Occipital lobe (tissue), 2 donors: ENCODE measurements around the gene MESD. TPM values are rescaled to one million over a fixed set of nuclear protein-coding genes. Genes with fewer than 3 reads are reported as not detected.

ENCODE experiments used
- DNase-seq: peaks from one replicate; lab custom pipeline; 2025; lab: John Stamatoyannopoulos, UW
- total RNA-seq: library from RNA; depleted of rRNA; stranded (reverse); fragments of >200 nt; gene quantifications from one replicate; pipeline ENCODE4 v1.2.3, GENCODE V29; 2014

Gene MESD
- total RNA-seq, 1 donor from 2014 or later = 14.7 TPM

DNA sequence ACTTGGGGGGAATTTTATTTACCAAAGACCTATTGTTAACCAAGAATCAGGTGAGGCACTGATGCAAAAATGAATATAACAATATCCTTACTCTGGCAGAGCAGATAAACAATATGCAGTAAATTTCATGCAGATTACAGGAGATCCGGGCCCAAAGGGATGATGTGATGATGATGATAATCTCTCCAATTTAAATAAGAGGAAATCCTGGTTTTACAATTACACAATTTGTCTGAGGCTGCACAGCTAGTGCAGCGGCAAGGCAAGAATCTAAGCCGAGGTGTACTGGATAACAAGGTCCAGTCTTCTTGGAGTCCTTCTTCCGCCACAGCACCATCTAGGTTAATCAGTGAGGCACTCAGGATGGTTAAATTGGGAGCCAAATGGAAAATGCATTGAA is 2.4 kb upstream of the MESD start:
- DNase-seq = no peak

DNA sequence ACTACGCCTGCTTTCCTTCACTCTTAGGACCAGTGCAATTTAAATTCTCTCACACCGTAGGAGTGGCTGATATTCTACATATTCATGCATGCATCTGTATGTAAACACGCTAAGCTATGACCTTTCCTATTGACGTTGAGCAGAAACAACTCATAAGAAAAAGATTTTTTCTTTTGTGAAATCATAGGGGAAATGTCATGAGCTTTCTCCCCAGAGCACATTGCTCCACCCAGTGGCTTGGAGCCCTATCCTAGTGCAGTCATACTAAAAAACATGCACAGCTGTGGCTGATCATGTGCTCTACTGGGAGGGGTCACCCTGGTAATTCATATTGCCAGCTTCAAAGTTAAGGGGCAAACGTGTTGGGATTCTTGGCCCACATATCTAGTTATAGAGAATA is 1.8 kb upstream of the MESD start:
- peak; percentile 50 for DNase-seq

DNA sequence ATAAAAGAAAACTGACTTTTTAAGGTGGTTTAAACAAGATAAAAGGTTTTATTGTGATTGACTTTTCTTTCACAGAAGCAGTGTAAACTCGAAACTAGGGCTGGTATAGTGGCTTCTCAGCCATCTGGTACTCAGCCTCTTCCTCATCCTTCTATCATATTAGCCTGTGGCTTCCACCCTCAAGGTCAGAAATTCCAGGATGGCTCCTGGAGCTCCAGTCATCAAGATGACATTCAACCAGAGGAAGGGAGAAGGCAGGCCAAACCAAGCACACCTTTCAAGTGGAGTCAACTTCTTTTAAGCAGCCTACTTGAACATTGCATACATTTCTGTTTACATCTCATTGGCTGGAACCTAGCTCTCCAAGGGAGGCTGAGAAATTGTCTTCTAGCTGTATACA is 1.3 kb upstream of the MESD start:
- no peak for DNase-seq

- DNase-seq = no peak
Observed at GRCh38 chr15:80989081-80989517, 520 bp downstream of the MESD start.

- no peak for DNase-seq
Observed at GRCh38 chr15:80988148-80988796, 1.3 kb downstream of the MESD start.

DNA sequence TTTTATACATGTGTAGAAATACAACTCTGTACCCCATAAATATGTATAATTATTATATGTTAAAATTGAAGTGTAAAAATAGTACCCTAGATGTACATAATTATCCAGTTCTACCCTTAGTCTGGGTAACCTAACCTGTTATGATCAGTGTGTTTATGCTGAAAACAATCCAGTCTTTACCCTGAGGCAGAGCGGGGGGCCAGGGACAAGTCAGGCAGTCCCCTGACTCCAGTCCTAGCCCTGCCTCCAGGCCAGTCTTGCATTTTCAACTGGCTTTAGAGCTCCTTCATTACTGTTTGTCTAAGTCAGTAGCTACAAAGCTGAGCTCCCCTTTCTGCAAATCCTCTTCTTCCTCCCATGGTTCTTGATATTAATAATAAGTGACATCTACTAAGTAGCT is 3.1 kb downstream of the MESD start:
- no peak for DNase-seq

- DNase-seq = no peak
Observed at GRCh38 chr15:80985981-80986380, 3.6 kb downstream of the MESD start.

- DNase-seq = no peak
Observed at GRCh38 chr15:80984856-80985255, 4.8 kb downstream of the MESD start.

DNA sequence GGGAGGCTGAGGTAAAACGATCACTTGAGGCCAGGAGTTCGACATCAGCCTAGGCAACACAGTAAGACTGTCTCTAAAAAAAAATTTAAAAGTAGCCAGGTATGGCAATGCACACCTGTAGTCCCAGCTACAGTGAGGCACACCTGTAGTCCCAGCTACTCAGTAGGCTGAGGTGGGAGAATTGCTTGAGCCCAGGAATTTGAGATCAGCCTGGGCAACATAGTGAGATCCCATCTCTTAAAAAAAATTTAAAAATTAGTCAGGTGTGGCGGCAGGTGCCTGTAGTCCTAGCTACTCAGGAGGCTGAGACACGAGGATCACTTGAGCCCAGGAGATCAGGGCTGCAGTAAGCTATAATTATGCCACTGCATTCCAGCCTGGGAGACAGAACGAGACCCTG is 6.8 kb downstream of the MESD start:
- DNase-seq = no peak

DNA sequence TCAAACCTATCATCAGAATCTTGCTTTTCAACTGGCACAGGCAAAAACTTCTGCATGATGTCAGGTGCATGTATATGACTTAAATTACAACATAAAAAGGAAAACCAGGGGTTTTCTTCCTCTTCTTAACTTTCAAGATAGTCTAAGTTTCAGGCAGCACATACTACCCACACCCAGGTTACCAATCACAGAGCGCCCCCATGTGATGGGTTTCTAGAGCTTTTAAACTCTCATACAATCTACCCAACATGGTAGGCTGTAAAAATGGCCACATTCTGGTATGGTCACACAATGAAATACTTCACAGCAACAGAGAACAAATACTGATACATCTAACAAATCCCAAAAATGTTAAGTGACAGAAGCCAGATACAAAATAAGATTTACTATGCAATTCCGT is 7.4 kb downstream of the MESD start:
- DNase-seq = no peak

GRCh38 chr15:80979538-80980200 is 9.9 kb downstream of the MESD start:
- DNase-seq = no peak

- no peak for DNase-seq
Observed at GRCh38 chr15:80978685-80979329, 10.8 kb downstream of the MESD start.

- peak; percentile 32 for DNase-seq
Observed at GRCh38 chr15:80977627-80978036, 12.0 kb downstream of the MESD start.

GRCh38 chr15:80976851-80977250 is 12.8 kb downstream of the MESD start:
- no peak for DNase-seq

- no peak for DNase-seq
Observed at GRCh38 chr15:80974914-80975313, 14.7 kb downstream of the MESD start.

DNA sequence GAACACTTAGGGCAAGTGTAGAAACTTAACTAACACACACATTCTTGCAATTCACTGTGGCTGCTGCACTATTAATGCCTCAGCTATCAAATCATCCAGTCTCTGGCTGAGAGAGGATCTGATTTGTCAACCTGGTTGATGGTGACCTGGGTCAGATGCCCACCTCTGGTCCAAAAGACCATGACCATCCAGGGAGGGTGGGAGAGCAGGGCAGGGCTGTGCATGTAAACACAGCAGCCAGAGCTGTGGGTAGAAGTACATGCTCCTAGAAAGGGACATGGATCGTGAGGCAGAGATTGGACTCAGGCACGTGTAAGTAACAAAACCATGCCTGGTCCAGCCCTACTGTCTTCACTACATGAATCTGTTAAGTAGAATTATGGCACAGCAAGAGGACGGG is 17.3 kb downstream of the MESD start:
- DNase-seq = no peak

DNA sequence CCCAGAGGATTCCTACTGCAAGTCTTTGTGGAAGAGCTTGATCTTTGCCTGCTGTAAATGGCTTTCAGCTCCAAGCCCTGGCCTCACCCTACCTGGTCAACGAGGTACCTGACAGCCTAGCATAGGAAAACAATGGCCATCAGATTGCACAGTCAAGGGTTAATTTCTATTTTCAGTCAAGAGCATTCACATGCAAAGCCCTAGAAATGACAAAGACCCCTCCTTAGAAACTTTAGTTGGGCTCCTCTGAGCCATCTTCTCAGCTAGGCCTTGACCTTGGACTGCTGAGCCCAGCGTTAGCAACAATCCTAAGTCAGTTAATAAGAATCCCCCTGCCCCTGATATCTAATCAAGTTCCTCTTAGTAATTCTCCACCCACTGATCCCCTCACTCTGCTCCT is 18.5 kb downstream of the MESD start:
- DNase-seq = no peak

- no peak for DNase-seq
Observed at GRCh38 chr15:80970658-80971057, 19.0 kb downstream of the MESD start.

GRCh38 chr15:80970018-80970657 is 19.5 kb downstream of the MESD start:
- peak; percentile 26 for DNase-seq

DNA sequence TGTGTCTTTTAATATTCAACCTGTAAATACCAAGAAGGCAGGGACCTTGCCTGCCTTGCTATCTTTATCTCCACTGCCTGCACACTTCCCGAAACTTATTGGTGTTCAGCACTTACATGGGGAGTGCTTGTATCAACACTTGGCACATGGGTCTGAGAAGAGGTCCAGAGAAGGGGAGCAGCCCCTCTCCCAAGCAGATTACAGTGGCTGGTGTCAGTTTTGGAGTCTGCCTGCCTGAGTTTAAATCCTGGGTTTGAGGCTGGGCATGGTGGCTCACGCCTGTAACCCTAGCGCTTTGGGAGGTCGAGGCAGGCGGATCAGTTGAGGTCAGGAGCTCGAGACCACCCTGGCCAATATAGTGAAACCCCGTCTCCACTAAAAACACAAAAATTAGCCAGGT is 20.3 kb downstream of the MESD start:
- no peak for DNase-seq

GRCh38 chr15:80967991-80968510 is 21.6 kb downstream of the MESD start:
- no peak for DNase-seq

GRCh38 chr15:80967451-80967850 is 22.2 kb downstream of the MESD start:
- DNase-seq = no peak
